B cell (primary cell): Measurements from ENCODE around the gene CKAP5. TPM values are rescaled to one million over a fixed set of nuclear protein-coding genes. Genes with fewer than 3 reads are reported as not detected.

Experiments used
- ATAC-seq: fragments of 200-7000 bp; cut with Tn5 transposase; one replicate; pipeline ENCODE4 v1.10.0; 2021; ENCODE audit warnings: low read depth, mild to moderate bottlenecking, moderate number of reproducible peaks, moderate library complexity
- CTCF ChIA-PET: fragments of 350-600 bp; sonication (Branson Sonifier 250); formaldehyde crosslinking; loops from one replicate; lab custom pipeline; 2021; ENCODE audit warnings: antibody characterized with exemption, inconsistent platforms; lab: Charles Lee
- POLR2A ChIA-PET: fragments of 350-600 bp; sonication (Branson Sonifier 250); formaldehyde crosslinking; loops from one replicate; lab custom pipeline; 2021; ENCODE audit warnings: antibody characterized with exemption; lab: Charles Lee
- DNase-seq: peaks from one replicate; pipeline ENCODE4 v3.0.0; 2013
- H2AFZ ChIP-seq: 2 replicates; pipeline ENCODE4 v1.6.1; 2012; ENCODE audit warnings: mild to moderate bottlenecking, low read depth, low read length; ENCODE audit not compliant: insufficient read depth, poor library complexity, severe bottlenecking
- H3K27ac ChIP-seq, 2 donors: 1 replicate in 1 of 2; 2 replicates in 1 of 2; pipeline ENCODE4 v1.5.1; 2012 to 2013; ENCODE audit warnings: low read length in 2 of 2, mild to moderate bottlenecking in 2 of 2, moderate library complexity in 1 of 2
- H3K27me3 ChIP-seq, 4 experiments: fragments of 200-600 bp in 1 of 4; sonication (generic) in 1 of 4; replicated peaks in 1 of 4; 1 replicate in 2 of 4; 2 replicates in 2 of 4; pipeline versions ENCODE4 v1.6.1 to v1.7.0; 2013 to 2016; ENCODE audit warnings: low read length in 3 of 4, mild to moderate bottlenecking in 2 of 4, mixed read lengths in 1 of 4, moderate library complexity in 1 of 4; ENCODE audit not compliant: insufficient read depth in 4 of 4, control insufficient read depth in 3 of 4; ENCODE audit errors: control extremely low read depth in 1 of 4
- H3K36me3 ChIP-seq, 2 experiments: replicated peaks in 1 of 2; 1 replicate in 1 of 2; 2 replicates in 1 of 2; pipeline versions ENCODE4 v1.6.1 to v1.7.1; 2013; ENCODE audit warnings: low read length in 1 of 2; ENCODE audit not compliant: insufficient read depth in 2 of 2, control insufficient read depth in 1 of 2; ENCODE audit errors: control extremely low read depth in 1 of 2, extremely low read depth in 1 of 2
- H3K4me1 ChIP-seq, 2 donors: fragments of 200-600 bp in 1 of 2; sonication (generic) in 1 of 2; 1 replicate in 1 of 2; 2 replicates in 1 of 2; pipeline versions ENCODE4 v1.5.1 to v1.6.1; 2013 to 2017; ENCODE audit warnings: low read length in 2 of 2; ENCODE audit not compliant: control insufficient read depth in 2 of 2, insufficient read depth in 2 of 2
- H3K4me2 ChIP-seq: replicated peaks from 2 replicates; pipeline ENCODE3; 2012; ENCODE audit warnings: mild to moderate bottlenecking, low read depth, low read length; ENCODE audit not compliant: poor library complexity, severe bottlenecking
- H3K4me3 ChIP-seq, 5 experiments: fragments of 200-600 bp in 1 of 5; sonication (generic) in 1 of 5; 1 replicate in 3 of 5; 2 replicates in 2 of 5; pipeline versions ENCODE4 v1.5.1 to v1.7.0; 2011 to 2016; ENCODE audit warnings: low read length in 4 of 5, mild to moderate bottlenecking in 4 of 5, low read depth in 2 of 5, control low read depth in 1 of 5, moderate library complexity in 1 of 5; ENCODE audit not compliant: insufficient read depth in 1 of 5; ENCODE audit errors: control extremely low read depth in 1 of 5, extremely low read depth in 1 of 5
- H3K79me2 ChIP-seq: fragments of 200-600 bp; sonication (generic); one replicate; pipeline ENCODE4 v1.6.0; 2016; ENCODE audit warnings: low read length; ENCODE audit not compliant: control insufficient read depth, insufficient read depth
- H3K9ac ChIP-seq: fragments of 200-600 bp; sonication (generic); 2 replicates; pipeline ENCODE4 v1.6.1; 2017; ENCODE audit warnings: mild to moderate bottlenecking, low read length, moderate library complexity
- H3K9me3 ChIP-seq, 3 donors: one replicate each; pipeline versions ENCODE4 v1.6.1 to v1.7.1; 2013; ENCODE audit warnings: low read length in 2 of 3; ENCODE audit not compliant: control insufficient read depth in 2 of 3, insufficient read depth in 1 of 3; ENCODE audit errors: control extremely low read depth in 1 of 3
- H4K20me1 ChIP-seq: 2 replicates; pipeline ENCODE4 v1.6.0; 2012; ENCODE audit warnings: mild to moderate bottlenecking, low read length; ENCODE audit not compliant: insufficient read depth, control insufficient read depth, poor library complexity, severe bottlenecking
- H3K27ac Mint-ChIP-seq: one replicate; pipeline ENCODE4 v1.8.0; 2021; ENCODE audit warnings: mixed read lengths
- H3K27me3 Mint-ChIP-seq: one replicate; pipeline ENCODE4 v1.8.0; 2021; ENCODE audit warnings: mixed read lengths
- H3K4me1 Mint-ChIP-seq: one replicate; pipeline ENCODE4 v1.8.0; 2021; ENCODE audit warnings: mixed read lengths
- H3K4me3 Mint-ChIP-seq: one replicate; pipeline ENCODE4 v1.8.0; 2021; ENCODE audit warnings: mixed read lengths
- H3K9me3 Mint-ChIP-seq: one replicate; pipeline ENCODE4 v1.8.0; 2022; ENCODE audit warnings: mixed read lengths; ENCODE audit not compliant: insufficient read depth
- CTCF ChIP-seq: fragments of 200-600 bp; IDR thresholded peaks from one replicate; pipeline ENCODE4 v1.8.0; 2022; ENCODE audit warnings: antibody characterized with exemption, mild to moderate bottlenecking
- EZH2 ChIP-seq: IDR thresholded peaks from 2 replicates; pipeline ENCODE4 v1.6.1; 2012; ENCODE audit warnings: borderline replicate concordance, low read depth, mild to moderate bottlenecking, moderate library complexity, low read length; ENCODE audit not compliant: insufficient read depth, poor library complexity, severe bottlenecking
- WGBS: methylation state at CpG from one replicate; pipeline ENCODE4 v1.1.5; 2013; ENCODE audit warnings: missing lambda C conversion rate; ENCODE audit not compliant: insufficient coverage; 5-methylcytosine and 5-hydroxymethylcytosine counted together
- intact Hi-C: fragments of 100-400 bp; cut with micrococcal nuclease; formaldehyde crosslinking; loops from one replicate; pipeline ENCODE4 v1.10.0; 2022
- polyA plus RNA-seq: library from polyadenylated mRNA; depleted of rRNA; stranded (reverse); fragments of >200 nt; gene quantifications from 2 replicates; pipeline ENCODE4 v1.2.3, GENCODE V29; 2012
- total RNA-seq, 2 donors: library from RNA; stranded (reverse); fragments of 120-200 nt in 1 of 2; gene quantifications; 1 replicate in 1 of 2; 2 replicates in 1 of 2; pipeline versions ENCODE4 v1.2.3 to v1.2.4, GENCODE V29; 2013 to 2022

The CKAP5 gene
- total and polyA plus RNA-seq, 2 donors (not counting 1 experiment from before 2014, with no cell fraction given) = 7.3 to 54.3 TPM

GRCh38 chr11:46736146-46736545 lies 109.9 kb downstream of the CKAP5 start:
- ChIA-PET POLR2A (no interaction called here), CTCF (no interaction called here)
- no peaks in the 10 kb centered on the region for H3K4me1 ChIP-seq
- no peak overlapping the region for H3K27ac ChIP-seq
- Mint-ChIP-seq H3K27me3 (no peaks in the 10 kb centered on the region), H3K27ac (no peak overlapping the region), H3K4me1 (no peaks in the 10 kb centered on the region), H3K9me3 (no peaks in the 10 kb centered on the region), H3K4me3 (no peak overlapping the region)
- no peaks in the 10 kb centered on the region for H4K20me1 ChIP-seq
- H2AFZ ChIP-seq = no peak overlapping the region
- peaks cover 0 to under 1% of the 10 kb centered on the region in 2 experiments for H3K36me3 ChIP-seq
- ATAC-seq (no peak), DNase-seq (no peak)
- no peaks in the 10 kb centered on the region for H3K27me3 ChIP-seq
- WGBS = 80% methylated on average over 2 of the region's 7 CpGs
- no peak overlapping the region for H3K4me3 ChIP-seq
- no peak overlapping the region for H3K9ac ChIP-seq
- intact Hi-C loops = no loop called here
- H3K4me2 ChIP-seq = no peak overlapping the region
- H3K9me3 ChIP-seq = no peaks in the 10 kb centered on the region
- TF ChIP-seq EZH2 = no peak
- TF ChIP-seq CTCF = no peak
- H3K79me2 ChIP-seq = no peaks in the 10 kb centered on the region

- no peak for DNase-seq
- H4K20me1 ChIP-seq = no peaks in the 10 kb centered on the region
- no peak overlapping the region for H3K27ac ChIP-seq
- POLR2A ChIA-PET = no interaction called here
- Mint-ChIP-seq H3K4me1 (no peaks in the 10 kb centered on the region), H3K27ac (no peak overlapping the region), H3K4me3 (no peak overlapping the region), H3K27me3 (no peaks in the 10 kb centered on the region), H3K9me3 (no peaks in the 10 kb centered on the region)
- H3K27me3 ChIP-seq = no peaks in the 10 kb centered on the region
- no peak overlapping the region for H3K9ac ChIP-seq
- H3K4me2 ChIP-seq = no peak overlapping the region
- no peaks in the 10 kb centered on the region for H3K36me3 ChIP-seq
- no peak for ATAC-seq
- H3K4me1 ChIP-seq = no peaks in the 10 kb centered on the region
- H3K79me2 ChIP-seq = no peaks in the 10 kb centered on the region
- H3K9me3 ChIP-seq = no peaks in the 10 kb centered on the region
- H3K4me3 ChIP-seq = no peak overlapping the region
- intact Hi-C loops = no loop called here
- no peak overlapping the region for H2AFZ ChIP-seq
- no peak for TF ChIP-seq EZH2
- no peak for TF ChIP-seq CTCF
- CTCF ChIA-PET = no interaction called here
- 100% methylated on average over 1 of the region's 1 CpG for WGBS
Measured at GRCh38 chr11:46733234-46733633, 112.8 kb downstream of the CKAP5 start.
